ENCODE measurements around the gene FAM241B. TPM values are rescaled to one million over a fixed set of nuclear protein-coding genes. Genes with fewer than 3 reads are reported as not detected.

The FAM241B gene
- total RNA-seq, 1 experiment from 2014 or later = 5.8 TPM

DNA sequence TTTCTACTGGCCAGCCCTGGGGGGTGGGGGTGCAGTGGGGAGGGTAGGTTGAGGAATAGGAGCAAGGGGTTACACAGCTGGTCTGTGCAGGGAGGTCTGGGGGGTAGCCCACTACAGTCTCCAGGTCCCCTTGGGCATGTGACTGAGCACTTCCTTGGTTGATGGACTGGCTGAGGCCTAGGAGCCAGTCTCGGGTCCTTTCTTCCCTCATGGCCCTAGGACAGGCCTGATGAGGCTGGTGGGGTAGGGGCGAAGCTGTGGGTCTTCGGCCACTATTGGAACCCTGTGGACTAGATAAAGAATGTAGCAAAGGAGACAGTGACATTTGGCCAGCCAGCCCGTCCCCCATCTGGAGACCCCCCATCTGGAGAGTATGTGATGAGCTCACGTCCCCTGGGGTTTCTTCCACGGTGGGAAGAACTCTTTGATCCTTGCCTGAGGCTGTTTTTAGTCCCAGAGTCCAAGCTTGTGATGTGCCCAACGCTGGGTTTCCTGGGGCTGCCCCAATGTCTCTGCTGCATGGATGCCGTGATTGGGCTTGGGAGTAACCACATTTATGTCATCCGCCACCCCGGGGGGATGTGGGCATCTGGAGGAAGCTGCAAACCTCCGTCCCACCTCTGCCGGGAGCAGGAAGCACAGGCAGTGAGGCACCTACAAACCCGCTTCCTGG lies 20.7 kb downstream of the FAM241B start:
- Histone ChIP-seq H3K27me3 (ENCODE audit: control insufficient read depth, insufficient read depth, low read length) (no peaks in the 10 kb centered on the region; the same call in 1 of the 2 replicates), H3K4me3 (ENCODE audit: insufficient read depth, low read depth, low read length) (no peak overlapping the region), H3K36me3 (replicated peaks; ENCODE audit: control insufficient read depth, insufficient read depth, low read length) (no peaks in the 10 kb centered on the region)
- no peak for DNase-seq

DNA sequence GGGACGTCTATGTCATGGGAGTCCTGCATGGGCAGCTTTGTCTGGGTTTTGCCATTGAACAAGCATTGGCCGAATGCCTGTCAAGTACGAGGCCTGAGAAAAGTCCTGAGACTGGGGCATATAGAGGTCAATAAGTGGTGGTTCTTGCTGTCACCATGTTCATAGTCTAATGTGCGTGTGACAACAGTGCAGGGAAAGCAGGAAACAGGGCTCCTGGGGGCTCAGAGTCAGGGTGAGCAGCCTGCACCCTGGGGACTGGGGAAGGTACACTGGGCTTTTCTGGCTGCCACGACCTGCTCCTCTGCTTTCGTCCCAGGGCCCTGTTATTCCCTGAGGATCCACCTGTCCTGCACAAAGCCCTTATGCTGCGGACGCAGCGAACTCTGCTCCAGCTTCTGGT lies 21.3 kb downstream of the FAM241B start:
- DNase-seq = no peak
- H3K36me3 ChIP-seq (replicated peaks; ENCODE audit: control insufficient read depth, insufficient read depth, low read length) = no peaks in the 10 kb centered on the region
- no peaks in the 10 kb centered on the region; the same call in 1 of the 2 replicates for H3K27me3 ChIP-seq (ENCODE audit: control insufficient read depth, insufficient read depth, low read length)
- no peak overlapping the region for H3K4me3 ChIP-seq (ENCODE audit: insufficient read depth, low read depth, low read length)

DNA sequence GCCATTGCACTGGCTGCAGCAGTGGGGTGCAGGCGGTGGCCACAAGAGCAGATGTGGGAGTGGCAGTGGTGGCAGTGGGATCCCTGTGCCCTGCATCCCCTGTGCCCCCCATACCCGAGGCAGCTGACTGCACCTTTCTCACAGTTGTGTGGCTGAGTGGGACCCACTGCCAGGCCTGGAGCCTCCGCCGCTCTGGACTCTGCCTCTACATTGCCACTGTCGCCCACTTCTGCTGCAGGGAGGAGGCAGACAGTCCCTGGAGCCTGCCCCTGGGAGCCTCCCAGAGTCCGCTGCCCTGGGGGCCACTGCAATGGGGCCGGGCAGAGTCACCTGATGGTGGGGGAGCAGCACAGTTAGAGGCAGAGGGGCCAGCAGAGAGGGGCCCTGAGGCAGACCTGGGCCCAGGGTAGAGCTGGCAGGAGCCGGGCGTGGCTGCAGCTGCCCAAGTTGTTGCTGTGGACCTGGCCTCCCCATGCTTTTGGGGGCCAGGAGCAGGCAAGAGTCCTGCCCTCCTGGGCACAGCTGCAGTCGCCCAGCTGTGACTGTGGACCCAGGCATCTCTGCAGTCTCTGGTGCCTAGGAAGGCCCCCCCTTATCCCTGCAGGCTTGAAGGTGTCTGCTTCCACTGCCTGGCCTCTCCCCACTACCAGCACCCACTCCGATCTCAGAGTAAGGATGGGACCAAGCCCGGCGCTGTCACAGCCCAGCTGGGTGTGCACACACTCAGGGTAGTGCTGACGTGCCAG lies 22.2 kb downstream of the FAM241B start:
- no peak for DNase-seq
- H3K36me3 ChIP-seq (replicated peaks; ENCODE audit: control insufficient read depth, insufficient read depth, low read length) = no peaks in the 10 kb centered on the region
- no peak overlapping the region for H3K4me3 ChIP-seq (ENCODE audit: insufficient read depth, low read depth, low read length)
- H3K27me3 ChIP-seq (ENCODE audit: control insufficient read depth, insufficient read depth, low read length) = no peaks in the 10 kb centered on the region; the same call in 1 of the 2 replicates

DNA sequence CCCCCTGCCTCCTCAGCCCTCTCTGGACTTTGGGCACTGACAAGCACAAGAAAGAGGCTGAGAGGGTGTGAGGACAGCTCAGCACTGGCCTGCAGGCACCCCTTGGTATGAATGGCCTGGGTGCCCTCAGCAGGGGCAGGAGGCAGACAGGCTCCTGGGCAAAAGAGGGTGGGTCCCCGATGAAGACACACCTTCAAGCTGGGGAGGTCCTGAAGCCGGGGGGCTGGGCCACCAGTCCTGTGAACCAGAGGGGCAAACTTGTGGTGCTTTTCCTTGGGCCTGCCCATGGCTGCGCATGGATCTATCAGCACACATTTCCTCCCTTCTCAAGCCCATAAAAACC lies 22.8 kb downstream of the FAM241B start:
- no peak for DNase-seq
- no peak overlapping the region for H3K4me3 ChIP-seq (ENCODE audit: insufficient read depth, low read depth, low read length)
- H3K36me3 ChIP-seq (replicated peaks; ENCODE audit: control insufficient read depth, insufficient read depth, low read length) = no peaks in the 10 kb centered on the region
- H3K27me3 ChIP-seq (ENCODE audit: control insufficient read depth, insufficient read depth, low read length) = no peaks in the 10 kb centered on the region; the same call in 1 of the 2 replicates

DNA sequence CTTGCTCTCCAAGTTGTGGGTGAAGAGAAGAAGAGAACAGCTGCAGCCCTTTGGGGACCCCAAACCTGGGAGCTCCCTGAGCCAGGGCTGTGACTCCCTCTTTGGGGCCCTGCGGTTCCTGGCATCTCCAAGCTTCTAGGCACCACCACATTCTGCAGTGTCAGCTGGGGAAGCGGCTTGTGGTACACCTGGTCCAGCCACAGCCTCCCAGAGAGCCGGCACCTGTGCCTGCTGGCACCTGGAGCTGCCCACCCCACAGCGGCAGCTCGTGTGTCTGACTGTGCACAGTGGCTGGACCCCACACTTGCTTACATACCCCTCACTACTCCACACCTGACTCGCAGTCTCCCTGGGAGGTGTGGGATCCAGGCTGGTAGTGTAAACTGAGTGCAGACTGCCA lies 23.5 kb downstream of the FAM241B start:
- Histone ChIP-seq H3K4me3 (ENCODE audit: insufficient read depth, low read depth, low read length) (no peak overlapping the region), H3K27me3 (ENCODE audit: control insufficient read depth, insufficient read depth, low read length) (no peaks in the 10 kb centered on the region; the same call in 1 of the 2 replicates), H3K36me3 (replicated peaks; ENCODE audit: control insufficient read depth, insufficient read depth, low read length) (no peaks in the 10 kb centered on the region)
- DNase-seq = no peak

DNA sequence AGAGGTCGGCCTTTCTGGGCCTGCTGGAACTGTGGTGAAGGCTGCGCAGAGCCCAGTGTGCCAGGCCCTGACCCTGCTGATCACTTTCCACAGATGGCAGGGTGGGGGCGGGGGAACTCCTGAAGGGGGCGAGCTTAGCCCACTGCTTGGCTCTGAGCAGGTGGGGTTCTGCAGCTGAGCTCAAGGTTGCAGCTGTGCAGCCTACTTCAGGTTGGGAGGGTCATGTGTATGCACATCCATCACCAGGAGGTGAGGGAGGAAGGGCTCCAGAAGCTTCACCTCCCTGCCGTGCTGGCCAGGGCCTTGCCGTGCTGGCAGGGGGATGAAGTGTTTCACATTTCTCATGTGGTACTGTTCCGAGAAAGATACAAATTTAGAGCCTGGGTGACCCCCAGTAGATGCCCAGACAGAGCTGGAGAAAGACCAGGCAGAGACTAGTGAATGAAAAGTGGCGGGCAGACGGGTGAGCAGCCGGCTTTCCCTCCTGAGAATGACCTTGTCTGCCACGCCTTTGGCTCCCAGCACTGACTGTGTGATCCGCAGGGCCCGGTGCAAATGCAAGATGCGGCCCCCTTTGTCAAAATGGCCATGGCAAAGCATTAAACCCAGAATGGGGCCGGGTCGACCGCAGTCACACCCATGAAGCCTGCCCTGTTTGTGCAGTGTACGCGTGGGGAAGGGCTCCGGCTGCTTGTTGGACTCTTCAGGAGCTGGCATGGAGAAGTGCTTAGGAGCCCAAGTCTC lies 25.2 kb downstream of the FAM241B start:
- Histone ChIP-seq H3K36me3 (replicated peaks; ENCODE audit: control insufficient read depth, insufficient read depth, low read length) (no peaks in the 10 kb centered on the region), H3K4me3 (ENCODE audit: insufficient read depth, low read depth, low read length) (no peak overlapping the region), H3K27me3 (ENCODE audit: control insufficient read depth, insufficient read depth, low read length) (no peaks in the 10 kb centered on the region; the same call in 1 of the 2 replicates)
- peak; percentile 76 for DNase-seq

DNA sequence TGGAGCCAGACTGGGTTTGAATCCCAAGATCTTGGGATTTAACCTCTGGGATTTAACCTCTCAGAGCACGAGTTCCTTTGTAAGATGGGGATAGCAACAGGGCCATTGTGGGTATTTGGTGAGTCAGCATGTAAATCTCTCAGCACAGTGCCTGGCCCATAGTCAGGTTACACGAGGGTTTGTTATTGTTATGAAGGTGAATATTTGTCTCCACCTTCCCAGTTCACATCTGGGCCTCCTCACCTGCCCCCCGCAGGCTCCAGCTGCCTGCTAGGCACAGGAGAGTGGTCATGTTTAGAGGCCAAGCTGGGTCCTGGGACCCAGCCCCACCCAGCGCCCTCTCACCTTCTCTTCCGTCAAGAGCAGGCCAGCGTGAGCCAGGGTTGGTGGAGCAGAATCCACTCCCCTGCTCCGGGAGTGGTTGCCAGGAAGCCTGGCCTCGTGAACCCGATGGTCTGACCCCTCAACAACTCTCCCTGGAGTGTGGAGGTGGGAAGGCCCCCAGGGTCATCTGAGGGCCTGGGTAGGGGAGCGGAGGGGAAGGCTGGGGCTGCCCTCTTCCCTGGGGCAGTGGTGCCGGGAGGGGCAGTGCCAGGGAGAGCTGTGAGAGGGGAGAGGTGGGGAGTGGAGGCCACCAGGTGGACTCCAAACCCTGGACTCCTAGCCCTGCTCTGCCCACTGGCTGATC lies 26.0 kb downstream of the FAM241B start:
- DNase-seq = peak; percentile 71
- Histone ChIP-seq H3K4me3 (ENCODE audit: insufficient read depth, low read depth, low read length) (no peak overlapping the region), H3K27me3 (ENCODE audit: control insufficient read depth, insufficient read depth, low read length) (no peaks in the 10 kb centered on the region; the same call in 1 of the 2 replicates), H3K36me3 (replicated peaks; ENCODE audit: control insufficient read depth, insufficient read depth, low read length) (no peaks in the 10 kb centered on the region)

DNA sequence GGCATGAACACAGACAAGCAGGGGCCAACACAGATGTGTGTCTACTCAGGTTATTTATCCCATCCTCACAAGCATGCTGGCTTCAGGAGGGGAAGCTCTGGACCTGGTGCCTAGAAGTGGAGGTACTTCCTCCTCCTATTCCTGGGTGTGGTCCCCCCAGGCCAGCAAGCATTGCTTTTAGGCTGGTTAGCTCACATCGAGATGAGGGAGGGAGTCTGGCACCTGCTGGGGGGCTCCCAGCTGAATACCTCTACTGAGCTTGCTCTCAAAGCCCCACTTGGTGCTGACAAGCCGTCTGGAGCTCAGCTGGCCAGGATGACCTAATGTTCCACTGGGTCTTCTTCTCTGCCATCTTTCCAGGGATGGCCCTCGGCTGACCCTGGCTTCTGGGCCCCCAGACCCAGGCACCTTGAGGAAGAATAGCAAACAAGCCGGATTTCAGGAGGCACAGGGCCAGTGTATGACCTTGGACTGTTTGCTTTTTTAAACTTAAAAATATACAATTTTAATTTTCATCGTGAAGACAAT lies 26.8 kb downstream of the FAM241B start:
- DNase-seq = peak; percentile 46
- Histone ChIP-seq H3K36me3 (replicated peaks; ENCODE audit: control insufficient read depth, insufficient read depth, low read length) (no peaks in the 10 kb centered on the region), H3K27me3 (ENCODE audit: control insufficient read depth, insufficient read depth, low read length) (no peaks in the 10 kb centered on the region; the same call in 1 of the 2 replicates), H3K4me3 (ENCODE audit: insufficient read depth, low read depth, low read length) (no peak overlapping the region)

DNA sequence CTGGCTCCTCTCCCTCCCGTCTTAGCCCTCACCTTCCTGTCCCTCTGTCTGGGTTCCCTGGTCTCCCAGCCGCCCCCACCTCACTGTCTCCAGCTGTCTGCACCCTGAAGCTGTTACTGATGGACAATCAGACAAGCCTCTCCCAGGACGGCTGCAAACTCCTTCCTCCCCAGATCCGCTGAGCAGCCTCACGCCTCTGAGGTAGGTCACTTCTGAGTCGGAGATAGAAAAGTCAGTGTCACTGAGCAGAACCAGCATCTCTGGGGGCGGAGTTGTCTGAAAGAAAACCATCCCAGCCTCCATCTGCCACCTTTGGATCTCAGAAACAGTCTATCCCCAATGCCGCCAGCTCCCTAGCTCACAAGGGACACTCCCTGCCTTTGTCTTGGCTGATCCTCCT lies 27.4 kb downstream of the FAM241B start:
- no peaks in the 10 kb centered on the region for H3K36me3 ChIP-seq (replicated peaks; ENCODE audit: control insufficient read depth, insufficient read depth, low read length)
- no peaks in the 10 kb centered on the region; the same call in 1 of the 2 replicates for H3K27me3 ChIP-seq (ENCODE audit: control insufficient read depth, insufficient read depth, low read length)
- DNase-seq = no peak
- no peak overlapping the region for H3K4me3 ChIP-seq (ENCODE audit: insufficient read depth, low read depth, low read length)

DNA sequence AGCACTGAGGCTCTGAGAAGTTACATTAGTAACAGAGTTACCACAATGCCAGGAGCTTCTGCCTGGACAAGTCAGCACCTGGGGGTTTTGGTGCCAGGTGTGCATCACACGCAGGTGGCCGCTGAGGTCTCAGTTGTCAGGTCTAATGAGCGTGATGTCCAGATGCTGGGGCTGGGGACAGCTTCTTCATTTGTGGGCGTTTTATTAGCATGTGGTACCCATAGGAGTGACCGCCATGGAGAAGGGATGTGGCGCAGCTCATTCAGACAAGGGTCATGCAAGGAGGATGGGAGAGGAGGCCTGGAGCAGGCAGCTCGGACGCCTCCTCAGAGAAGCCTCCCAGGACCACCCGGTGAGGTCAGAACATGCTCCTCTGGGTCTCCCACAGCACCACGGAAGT lies 27.8 kb downstream of the FAM241B start:
- Histone ChIP-seq H3K4me3 (ENCODE audit: insufficient read depth, low read depth, low read length) (no peak overlapping the region), H3K36me3 (replicated peaks; ENCODE audit: control insufficient read depth, insufficient read depth, low read length) (no peaks in the 10 kb centered on the region), H3K27me3 (ENCODE audit: control insufficient read depth, insufficient read depth, low read length) (no peaks in the 10 kb centered on the region; the same call in 1 of the 2 replicates)
- DNase-seq = no peak

DNA sequence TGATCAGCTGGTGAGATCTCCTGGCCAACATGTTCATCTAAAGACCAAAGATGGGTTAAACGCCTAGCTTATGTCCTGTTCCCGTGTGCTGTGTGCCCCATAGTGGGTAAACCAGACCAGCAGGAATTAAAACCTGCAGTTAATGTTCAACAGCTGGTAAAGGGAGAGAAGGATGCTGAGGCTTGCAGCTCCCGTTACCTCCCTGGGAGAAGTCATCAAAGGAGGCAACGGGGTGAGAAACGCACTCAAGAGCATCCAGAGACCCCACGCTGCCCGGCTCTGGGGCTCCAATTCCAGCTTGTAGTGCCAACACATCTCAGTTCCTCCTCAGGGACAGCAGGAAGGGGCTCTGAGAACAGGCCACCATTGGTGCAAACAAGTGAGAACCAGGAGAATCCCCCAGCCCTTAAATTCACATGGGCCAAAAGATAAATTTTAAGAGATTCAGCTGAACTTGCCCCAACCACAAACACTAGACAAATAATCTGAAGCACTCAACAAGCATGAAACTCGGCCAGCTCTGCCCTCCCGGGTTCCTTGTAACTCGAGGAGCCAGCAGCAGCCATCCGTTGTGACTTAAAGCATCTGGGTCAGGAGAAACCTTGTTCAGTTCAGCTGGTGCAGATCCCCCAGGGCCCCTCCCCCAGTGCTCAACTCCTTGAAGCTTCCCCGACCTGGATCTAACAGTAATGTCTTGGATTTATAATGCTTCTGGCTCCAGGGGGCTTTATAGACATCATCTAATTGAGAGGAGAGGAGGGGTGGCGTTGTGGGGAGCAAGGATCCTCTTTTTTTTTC lies 29.4 kb downstream of the FAM241B start:
- no peaks in the 10 kb centered on the region; the same call in 1 of the 2 replicates for H3K27me3 ChIP-seq (ENCODE audit: control insufficient read depth, insufficient read depth, low read length)
- no peak for DNase-seq
- H3K4me3 ChIP-seq (ENCODE audit: insufficient read depth, low read depth, low read length) = no peak overlapping the region
- H3K36me3 ChIP-seq (replicated peaks; ENCODE audit: control insufficient read depth, insufficient read depth, low read length) = no peaks in the 10 kb centered on the region

DNA sequence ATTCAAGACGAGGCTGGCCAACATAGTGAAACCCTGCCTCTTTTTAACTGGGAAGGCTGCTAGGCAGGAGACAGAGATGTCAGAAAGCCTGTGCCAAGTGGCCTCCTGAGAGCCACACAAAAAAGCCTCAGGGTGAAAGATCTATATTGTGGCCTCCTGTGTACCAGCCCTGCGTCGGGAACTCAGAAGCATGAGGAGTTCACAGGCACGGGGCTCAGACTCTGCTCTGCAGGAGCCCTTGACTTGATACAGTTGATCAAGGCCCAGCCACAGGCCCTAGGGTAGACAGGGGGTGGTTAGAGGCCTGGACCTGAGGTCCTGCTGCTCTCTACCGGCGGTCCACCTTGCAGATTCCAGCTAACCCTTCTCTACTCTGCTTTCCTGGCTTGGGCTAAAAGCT lies 30.2 kb downstream of the FAM241B start:
- no peak overlapping the region for H3K4me3 ChIP-seq (ENCODE audit: insufficient read depth, low read depth, low read length)
- no peaks in the 10 kb centered on the region; the same call in 1 of the 2 replicates for H3K27me3 ChIP-seq (ENCODE audit: control insufficient read depth, insufficient read depth, low read length)
- no peak for DNase-seq
- no peaks in the 10 kb centered on the region for H3K36me3 ChIP-seq (replicated peaks; ENCODE audit: control insufficient read depth, insufficient read depth, low read length)

DNA sequence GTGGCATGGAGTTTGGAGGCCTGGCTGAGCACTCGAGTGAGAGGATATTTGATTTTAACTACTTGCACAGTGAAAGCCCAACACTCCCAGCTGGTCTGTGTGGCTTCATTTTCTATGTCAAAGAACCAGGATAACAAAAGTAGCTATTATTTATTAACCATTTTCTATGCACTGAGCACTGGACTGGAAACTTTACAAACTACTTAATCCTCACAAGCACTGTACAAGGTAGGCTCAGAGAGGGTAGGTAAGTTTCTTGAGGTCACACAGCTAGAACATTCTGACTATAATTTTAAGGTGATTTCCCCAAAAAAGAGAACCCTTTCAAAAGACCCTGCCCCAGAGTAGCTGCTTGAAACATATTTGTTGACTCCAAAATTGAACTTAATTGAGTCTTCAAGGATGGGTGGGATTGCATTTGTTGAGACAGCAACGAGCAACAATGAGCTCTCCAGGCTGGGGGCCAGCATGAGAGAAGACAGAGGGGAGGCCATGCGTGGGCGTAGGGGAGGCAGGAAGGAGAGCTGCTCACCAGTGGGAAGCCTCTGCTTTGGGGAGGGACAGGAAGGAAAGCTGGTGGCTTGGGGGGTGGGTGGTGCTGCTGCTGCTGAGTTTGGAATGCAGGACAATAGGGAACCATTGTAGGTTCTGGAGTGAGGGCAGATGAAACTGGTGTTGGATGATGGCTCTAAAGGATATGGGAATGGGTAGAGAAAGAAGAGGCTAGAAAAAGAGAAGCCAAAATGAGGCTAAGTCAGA lies 31.5 kb downstream of the FAM241B start:
- Histone ChIP-seq H3K4me3 (ENCODE audit: insufficient read depth, low read depth, low read length) (no peak overlapping the region), H3K36me3 (replicated peaks; ENCODE audit: control insufficient read depth, insufficient read depth, low read length) (no peaks in the 10 kb centered on the region), H3K27me3 (ENCODE audit: control insufficient read depth, insufficient read depth, low read length) (no peaks in the 10 kb centered on the region; the same call in 1 of the 2 replicates)
- no peak for DNase-seq
